Heart right ventricle (tissue), 16 donors: ENCODE results near the gene NFAM1. TPM values are rescaled to one million over a fixed set of nuclear protein-coding genes. Genes with fewer than 3 reads are reported as not detected.

Source experiments
- ATAC-seq, 8 donors: fragments of 200-7000 bp; cut with Tn5 transposase; one replicate each; pipeline ENCODE4 v1.9.1; 2020; ENCODE audit warnings: mild to moderate bottlenecking in 8 of 8, moderate library complexity in 8 of 8, moderate number of reproducible peaks in 1 of 8
- DNase-seq, 2 donors: peaks; one replicate each; pipeline ENCODE4 v3.0.0-alpha.2; 2020
- H3K27ac ChIP-seq, 10 donors: fragments of 200-600 bp; sonication (generic) in 2 of 10; one replicate each; pipeline versions ENCODE4 v1.5.0 to v1.8.0; 2020 to 2022; ENCODE audit warnings: mild to moderate bottlenecking in 3 of 10
- H3K27me3 ChIP-seq, 7 donors: fragments of 200-600 bp; one replicate each; pipeline ENCODE4 v1.8.0; 2021 to 2022; ENCODE audit warnings: mild to moderate bottlenecking in 2 of 7
- H3K36me3 ChIP-seq, 9 donors: fragments of 200-600 bp; sonication (generic) in 1 of 9; one replicate each; pipeline versions ENCODE4 v1.5.0 to v1.8.0; 2020 to 2022; ENCODE audit warnings: mild to moderate bottlenecking in 2 of 9
- H3K4me1 ChIP-seq, 9 donors: fragments of 200-600 bp; sonication (generic) in 1 of 9; one replicate each; pipeline versions ENCODE4 v1.5.0 to v1.8.0; 2020 to 2022; ENCODE audit warnings: mild to moderate bottlenecking in 4 of 9
- H3K4me3 ChIP-seq, 10 donors: fragments of 200-600 bp; sonication (generic) in 2 of 10; one replicate each; pipeline versions ENCODE4 v1.5.0 to v1.8.0; 2020 to 2022; ENCODE audit warnings: mild to moderate bottlenecking in 7 of 10, moderate library complexity in 2 of 10
- H3K9me3 ChIP-seq, 11 donors: fragments of 200-600 bp in 10 of 11; sonication (generic) in 2 of 11; one replicate each; pipeline versions ENCODE4 v1.5.0 to v1.8.0; 2013 to 2022; ENCODE audit warnings: mild to moderate bottlenecking in 2 of 11, control low read depth in 1 of 11, moderate library complexity in 1 of 11
- CTCF ChIP-seq, 9 donors: fragments of 200-600 bp; sonication (generic) in 2 of 9; IDR thresholded peaks; one replicate each; pipeline versions ENCODE4 v1.5.0 to v1.8.0; 2021 to 2022; ENCODE audit warnings: antibody characterized with exemption in 9 of 9, mild to moderate bottlenecking in 5 of 9, moderate library complexity in 1 of 9
- WGBS, 2 donors: extraction: QIAGEN DNeasy Blood & Tissue Kit; methylation state at CpG; one replicate each; pipeline ENCODE4 v1.1.7; 2013; ENCODE audit warnings: inconsistent platforms in 1 of 2; 5-methylcytosine and 5-hydroxymethylcytosine counted together
- intact Hi-C, 10 donors: fragments of 100-400 bp; cut with DNase I; formaldehyde crosslinking; loops; one replicate each; pipeline versions ENCODE4 v1.11.1 to v1.14.2; 2022
- polyA plus RNA-seq, 2 donors: library from polyadenylated mRNA; stranded (reverse); fragments of 200-250 nt; gene quantifications; one replicate each; pipeline ENCODE4 v1.2.3, GENCODE V29; 2013
- total RNA-seq, 10 donors: library from RNA; stranded (reverse); fragmentation: NEBNext Ultra II Directional in 3 of 10; extraction: Animal tissue kit (Norgen Biotek cat#: 25700) in 3 of 10; gene quantifications; one replicate each; pipeline versions ENCODE4 v1.2.1 to v1.2.4, GENCODE V29; 2021 to 2023
- donor health status: Arrhythmogenic right ventricular cardiomyopathy.
- donor health status: ischemic (EF 13 %, LVEDD 7.1; RV severe dilation, severe dysfunction).
- donor health status: healthy with polysubstance abuse.
- donor health status: DM: no; HTN: yes; CAD: no.
- donor health status: DM: no; HTN: no; CAD: no.
- donor health status: ischemic (EF 25% LVEDD 6.9; RV normal size, moderate dysfunction).
- donor health status: ischemic (EF 25% LVEDD 5.7; RV mildly dilated, moderate dysfunction).
- donor health status: healthy.
- donor health status: DM: yes; HTN: yes; CAD: no.
- donor health status: Ischemic cardiomyopathy.
- donor health status: ischemic (EF 35%, LVEDD 5.7; RV mildly dilated, moderate dysfunction).
- donor health status: nonischemic (EF 11% LVEDD 7.7; RV severe dilation, severe dysfunction).
- donor health status: DM: yes; HTN: yes; CAD: no.
- donor health status: PGD.
- donor health status: ischemic (EF 29% LVEDD 5.4; RV normal size, mild dysfunction).
- donor health status: nonischemic (EF 23%, LVEDD 6.1; RV moderate dilation, normal function).

The NFAM1 gene
- total and polyA plus RNA-seq, 12 donors: 0.38 to 6.4 (median 1.4) TPM

DNA sequence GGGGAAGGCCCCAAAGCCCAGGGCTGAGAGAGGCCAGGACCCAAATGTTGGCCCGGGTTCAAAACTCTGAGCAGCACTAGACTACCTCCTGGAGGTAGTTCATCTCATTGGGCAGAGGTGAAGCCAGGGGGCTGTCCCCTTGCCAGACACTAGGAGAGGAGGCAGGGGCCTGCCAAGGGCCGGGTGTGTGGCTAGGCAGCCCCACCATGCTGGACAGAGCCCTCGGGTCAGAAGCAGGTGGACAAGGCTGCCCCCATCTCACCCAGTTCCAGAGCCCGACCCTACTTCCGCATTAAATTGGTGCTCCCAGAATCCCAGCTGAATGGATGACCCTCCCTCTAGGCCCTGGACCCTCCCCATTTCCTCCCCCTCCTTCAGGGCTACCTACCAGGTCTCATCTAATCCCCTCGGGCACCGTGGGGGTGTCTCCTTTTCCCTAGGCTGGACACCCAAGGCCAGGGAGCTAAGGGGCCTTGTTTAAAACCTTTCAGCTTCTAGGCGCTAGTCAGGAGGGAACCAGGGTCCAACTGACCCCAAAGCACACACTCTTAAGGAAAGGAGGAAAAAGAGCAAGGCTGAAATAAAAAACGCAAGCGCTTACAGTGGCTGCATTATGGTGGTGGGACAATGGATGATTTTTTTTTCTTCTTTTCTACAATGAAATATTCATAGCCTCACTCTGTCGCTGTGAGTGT, 89.6 kb downstream of the NFAM1 start:
- no peak for DNase-seq
- Histone ChIP-seq H3K4me3 (peak overlapping the region in 8 of 10 donors; percentile 8 to 51 (median 46)), H3K9me3 (no peaks in the 10 kb centered on the region), H3K4me1 (peaks cover 0 to 12% (median 2%) of the 10 kb centered on the region in 9 donors), H3K36me3 (no peaks in the 10 kb centered on the region), H3K27me3 (peaks cover 0 to 50% (median 10%) of the 10 kb centered on the region in 7 donors), H3K27ac (no peak overlapping the region)
- TF ChIP-seq CTCF (IDR thresholded peaks at IDR 0.05): no peak
- peak in 1 of 8 donors; percentile 17 for ATAC-seq
- 85 to 88% methylated on average over 11 of the region's 11 CpGs for WGBS, 2 donors
- intact Hi-C loops: no loop called here

GRCh38 chr22:42341779-42342178, 90.4 kb downstream of the NFAM1 start:
- Histone ChIP-seq H3K4me3 (no peak overlapping the region), H3K36me3 (no peaks in the 10 kb centered on the region), H3K9me3 (no peaks in the 10 kb centered on the region), H3K4me1 (peaks cover 0 to 12% (median 2%) of the 10 kb centered on the region in 9 donors), H3K27me3 (peaks cover 0 to 50% (median 10%) of the 10 kb centered on the region in 7 donors), H3K27ac (no peak overlapping the region)
- no peak for TF ChIP-seq CTCF (IDR thresholded peaks at IDR 0.05)
- intact Hi-C loops: no loop called here
- no peak for DNase-seq
- ATAC-seq: no peak
- WGBS, 2 donors: 96 to 97% methylated on average over 4 of the region's 4 CpGs

DNA sequence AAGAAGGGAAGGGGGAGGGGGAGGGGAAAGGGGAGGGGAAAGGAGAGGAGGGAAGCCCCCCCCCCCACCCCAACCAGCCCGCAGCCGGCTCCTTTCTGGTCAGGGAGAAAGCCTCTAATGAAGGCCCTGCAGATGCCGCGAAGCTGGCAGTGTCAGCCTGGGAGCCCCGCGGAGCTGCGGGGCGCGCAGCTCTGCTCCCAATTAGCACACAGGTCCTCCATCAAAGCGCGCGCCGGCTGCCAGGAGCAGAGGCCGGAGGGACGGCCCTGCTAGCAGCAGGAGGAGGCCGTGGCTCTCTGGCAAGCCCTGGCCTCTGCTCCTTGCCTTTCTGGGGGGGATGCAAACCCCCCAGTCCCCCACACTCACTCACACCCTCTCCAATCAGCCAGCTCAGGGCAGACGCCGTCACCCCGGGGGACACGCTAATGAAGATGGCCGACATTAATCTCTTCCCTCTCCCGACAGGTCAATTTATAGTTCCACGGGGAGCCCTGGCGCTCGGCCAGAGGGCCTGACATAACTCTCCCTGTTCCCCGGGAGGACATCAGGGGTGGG, 91.3 kb downstream of the NFAM1 start:
- Histone ChIP-seq H3K36me3 (no peaks in the 10 kb centered on the region), H3K4me1 (peaks cover 0 to 12% (median 2%) of the 10 kb centered on the region in 9 donors), H3K27ac (no peak overlapping the region), H3K9me3 (no peaks in the 10 kb centered on the region), H3K4me3 (peak overlapping the region in 1 of 10 donors; percentile 8), H3K27me3 (peaks cover 0 to 50% (median 10%) of the 10 kb centered on the region in 7 donors)
- TF ChIP-seq CTCF (IDR thresholded peaks at IDR 0.05): no peak
- WGBS, 2 donors: 14 to 19% methylated on average over 26 of the region's 26 CpGs
- DNase-seq (no peak), ATAC-seq (no peak)
- intact Hi-C loops: no loop called here

GRCh38 chr22:42340150-42340549, 92.1 kb downstream of the NFAM1 start:
- H3K36me3 ChIP-seq: no peaks in the 10 kb centered on the region
- peaks cover 0 to 46% (median 10%) of the 10 kb centered on the region in 7 donors for H3K27me3 ChIP-seq
- DNase-seq (no peak), ATAC-seq (no peak)
- peaks cover 0 to 12% (median 2%) of the 10 kb centered on the region in 9 donors for H3K4me1 ChIP-seq
- no peak for TF ChIP-seq CTCF (IDR thresholded peaks at IDR 0.05)
- H3K4me3 ChIP-seq: no peak overlapping the region
- intact Hi-C loops: no loop called here
- WGBS, 2 donors: 92 to 94% methylated on average over 3 of the region's 3 CpGs
- H3K9me3 ChIP-seq: no peaks in the 10 kb centered on the region
- H3K27ac ChIP-seq: no peak overlapping the region
